ENCODE data around the gene BCAN. TPM values are rescaled to one million over a fixed set of nuclear protein-coding genes. Genes with fewer than 3 reads are reported as not detected.
A peak's percentile ranks its signal among the peaks of the same experiment; 100 is the strongest.

BCAN gene
- total RNA-seq, 1 donor from 2014 or later = 9.1 TPM

GRCh38 chr1:156697481-156697880, 55.6 kb downstream of the BCAN start:
- DNase-seq (ENCODE audit: low spot score) = no peak

DNA sequence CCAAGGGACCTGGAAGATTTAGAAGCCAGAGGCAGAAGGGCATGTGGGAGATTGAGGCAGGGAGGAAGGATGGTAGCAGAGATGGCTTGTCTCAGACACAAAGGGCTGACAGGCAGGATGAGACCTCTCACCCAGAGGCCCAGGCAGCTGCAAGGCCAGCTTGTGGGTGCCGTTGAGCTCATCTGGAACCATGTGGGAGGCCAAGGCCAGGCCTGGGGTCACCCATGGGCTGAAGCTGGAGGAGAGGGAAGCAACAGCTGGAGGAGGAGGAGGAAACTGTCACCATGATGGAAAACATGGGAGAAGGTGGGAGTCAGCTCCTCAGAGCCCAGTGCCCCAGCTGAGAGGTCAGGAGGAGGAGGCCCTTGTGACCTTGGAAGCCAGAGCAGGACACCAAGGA, 57.1 kb downstream of the BCAN start:
- DNase-seq (ENCODE audit: low spot score) = no peak

- DNase-seq (ENCODE audit: low spot score) = no peak
These were observed 59.0 kb downstream of the BCAN start for GRCh38 chr1:156700736-156701531.

GRCh38 chr1:156703336-156703735, 61.4 kb downstream of the BCAN start:
- DNase-seq (ENCODE audit: low spot score) = no peak

DNA sequence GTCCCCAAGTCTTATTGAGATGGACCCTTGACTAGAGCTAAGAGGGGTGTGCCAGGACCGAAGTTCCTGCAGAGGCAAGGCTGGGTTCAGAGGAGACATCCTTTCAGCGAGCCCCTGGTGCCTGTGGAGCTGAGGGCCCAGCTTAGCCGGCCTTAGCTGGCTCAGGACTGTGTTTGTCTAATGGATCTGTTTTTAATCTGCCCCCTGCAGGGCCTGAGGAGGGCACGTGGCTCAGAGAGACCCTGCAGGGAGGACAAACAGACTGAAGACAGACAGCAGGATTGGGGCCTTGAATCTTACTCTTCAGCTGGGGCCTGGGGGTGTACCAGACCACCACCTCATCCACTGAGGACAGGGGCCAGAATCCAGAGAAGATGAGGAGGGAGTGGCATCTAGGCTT, 61.8 kb downstream of the BCAN start:
- DNase-seq (ENCODE audit: low spot score) = no peak

DNA sequence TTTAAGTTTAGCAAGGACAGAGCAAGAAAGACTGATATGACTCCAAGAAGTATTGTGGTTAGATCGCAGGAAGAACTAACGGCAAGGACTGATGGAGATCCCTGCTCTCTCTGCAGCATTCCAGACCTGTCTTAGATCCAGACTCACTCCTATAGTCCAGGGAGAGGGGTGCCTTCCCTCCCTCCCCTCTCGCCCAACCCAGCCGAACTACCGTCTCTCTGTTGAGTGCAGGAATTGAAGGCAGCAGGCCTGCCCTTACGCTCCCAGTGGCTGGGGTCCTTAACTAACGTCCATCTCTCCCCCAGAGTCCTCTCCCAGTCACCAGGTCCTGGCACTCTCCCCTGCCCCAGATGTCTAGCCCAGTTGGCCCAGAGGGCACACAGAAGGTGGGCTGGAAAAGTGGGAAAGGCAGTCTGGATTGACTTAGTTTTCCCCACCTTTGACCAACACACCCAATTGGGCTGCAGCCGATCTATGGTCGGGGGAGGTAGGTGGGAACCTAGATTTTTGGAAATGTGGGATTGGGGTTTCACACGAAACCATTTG, 62.3 kb downstream of the BCAN start:
- DNase-seq (ENCODE audit: low spot score) = no peak

GRCh38 chr1:156704930-156705320, 63.0 kb downstream of the BCAN start:
- DNase-seq (ENCODE audit: low spot score) = no peak

- peak; percentile 82 for DNase-seq (ENCODE audit: low spot score)
These were observed 63.5 kb downstream of the BCAN start, which contains the start of gene CRABP2 for GRCh38 chr1:156705321-156705917. Gene CRABP2 (minus strand): TSS chr1:156705583. CDS start chr1:156705446, 137 bp downstream.

DNA sequence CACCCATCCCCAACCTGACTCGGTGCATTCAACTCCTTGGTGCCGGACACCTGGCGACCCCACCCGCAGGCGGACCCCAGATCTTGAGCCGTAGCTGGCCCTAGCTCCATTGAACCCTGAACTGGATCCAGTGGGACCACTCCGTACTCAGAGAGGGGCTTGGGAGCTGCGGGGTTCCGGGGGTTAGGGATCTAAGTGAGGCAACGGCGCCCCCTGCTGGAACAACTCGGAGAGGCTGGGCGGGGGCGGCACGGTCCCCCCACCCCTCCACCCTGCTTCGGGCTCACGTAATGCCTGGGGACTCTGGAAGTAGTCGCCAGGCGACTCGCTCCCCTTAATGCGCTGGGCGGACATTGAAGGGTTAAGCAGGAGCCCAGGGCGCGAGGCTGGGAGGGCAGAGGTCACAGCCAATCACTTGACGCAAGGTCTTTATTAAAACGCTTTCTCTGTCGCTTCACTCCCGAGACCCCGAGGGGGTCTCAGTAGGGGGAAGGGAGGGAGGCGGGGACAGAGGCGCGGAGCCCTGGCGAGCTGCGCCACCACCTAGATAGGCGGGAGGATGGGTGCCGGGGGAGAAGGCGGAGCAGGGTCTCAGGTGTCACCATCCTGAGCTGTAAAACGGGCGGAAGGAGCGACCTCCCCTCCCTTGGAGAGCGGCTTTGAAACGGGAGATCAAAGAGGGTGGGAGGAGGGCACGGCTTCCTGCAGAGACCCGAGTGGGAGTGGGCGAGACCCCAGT, 64.2 kb downstream of the BCAN start:
- DNase-seq (ENCODE audit: low spot score) = peak; percentile 84

GRCh38 chr1:156706657-156707416, 64.9 kb downstream of the BCAN start:
- peak; percentile 95 for DNase-seq (ENCODE audit: low spot score)

GRCh38 chr1:156707417-156708217, 65.7 kb downstream of the BCAN start:
- DNase-seq (ENCODE audit: low spot score) = peak; percentile 82

GRCh38 chr1:156708218-156708661, 66.3 kb downstream of the BCAN start:
- DNase-seq (ENCODE audit: low spot score) = no peak

DNA sequence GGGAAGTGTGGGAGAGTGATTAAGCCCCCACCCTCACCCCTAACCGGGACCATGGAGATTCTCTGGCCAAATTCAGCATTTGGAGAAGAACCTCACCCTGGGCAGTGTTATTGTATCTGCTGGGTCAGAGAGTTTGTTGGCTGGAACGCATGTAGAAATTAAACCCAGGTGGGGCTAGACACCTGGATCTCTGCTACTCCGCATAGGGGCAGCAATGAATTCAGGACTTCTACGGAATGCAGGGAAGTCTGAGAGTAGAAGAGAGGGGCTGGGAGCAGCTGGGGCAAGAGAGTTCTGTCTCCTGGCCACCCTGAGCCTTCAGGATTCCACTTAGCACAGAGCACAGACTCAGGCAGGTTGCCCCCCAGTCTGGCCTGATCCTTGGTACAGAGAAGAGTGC, 67.1 kb downstream of the BCAN start:
- DNase-seq (ENCODE audit: low spot score) = no peak

Other genes starting within 250 kb of the BCAN start
- gene MEF2D, start 141.3 kb upstream of the BCAN start, total RNA-seq (ENCODE audit: insufficient read depth, low replicate concordance) = 5.5 TPM
- 4.6 TPM for gene IQGAP3, start 69.6 kb upstream of the BCAN start, total RNA-seq (ENCODE audit: insufficient read depth, low replicate concordance)
- 3.1 TPM for gene TTC24, start 62.4 kb upstream of the BCAN start, total RNA-seq (ENCODE audit: insufficient read depth, low replicate concordance)
- 40.9 TPM for gene NAXE, start 50.3 kb upstream of the BCAN start, total RNA-seq (ENCODE audit: insufficient read depth, low replicate concordance)
- 21.7 TPM for gene GPATCH4, start 40.6 kb upstream of the BCAN start, total RNA-seq (ENCODE audit: insufficient read depth, low replicate concordance)
- gene HAPLN2, start 22.7 kb upstream of the BCAN start, total RNA-seq (ENCODE audit: insufficient read depth, low replicate concordance) = not detected
- 19.0 TPM for gene NES, start 35.3 kb downstream of the BCAN start, total RNA-seq (ENCODE audit: insufficient read depth, low replicate concordance)
- gene CRABP2, start 63.5 kb downstream of the BCAN start, total RNA-seq (ENCODE audit: insufficient read depth, low replicate concordance) = 46.7 TPM
- gene METTL25B, start 86.4 kb downstream of the BCAN start, total RNA-seq (ENCODE audit: insufficient read depth, low replicate concordance) = 9.6 TPM
- 3.9 TPM for gene ISG20L2, start 86.6 kb downstream of the BCAN start, total RNA-seq (ENCODE audit: insufficient read depth, low replicate concordance)
- gene MRPL24, start 99.0 kb downstream of the BCAN start, total RNA-seq (ENCODE audit: insufficient read depth, low replicate concordance) = 36.4 TPM
- gene HDGF, start 109.6 kb downstream of the BCAN start, total RNA-seq (ENCODE audit: insufficient read depth, low replicate concordance) = 69.8 TPM
- 21.4 TPM for gene PRCC, start 125.4 kb downstream of the BCAN start, total RNA-seq (ENCODE audit: insufficient read depth, low replicate concordance)
- gene SH2D2A, start 174.7 kb downstream of the BCAN start, total RNA-seq (ENCODE audit: insufficient read depth, low replicate concordance) = 0.48 TPM
- gene INSRR, start 217.0 kb downstream of the BCAN start, total RNA-seq (ENCODE audit: insufficient read depth, low replicate concordance) = not detected
- not detected for gene NTRK1, start 218.7 kb downstream of the BCAN start, total RNA-seq (ENCODE audit: insufficient read depth, low replicate concordance)